DND-41 (cell line): ENCODE results near the gene SYT15B.
"Not testable (repeated sequence)": the region's sequence is repeated elsewhere in the genome, so short reads cannot be mapped to it uniquely, and the experiment has no call there.

ENCODE experiments used
- ATAC-seq: fragments of 200-7000 bp; cut with Tn5 transposase; 3 replicates; pipeline ENCODE4 v1.9.1; 2021; ENCODE audit warnings: low read depth; ENCODE audit not compliant: insufficient read depth
- DNase-seq: peaks from one replicate; pipeline ENCODE4 v3.0.0-alpha.2; 2020
- H2AFZ ChIP-seq: 2 replicates; pipeline ENCODE4 v1.6.0; 2012; ENCODE audit warnings: low read depth, low read length
- H3K27ac ChIP-seq: 2 replicates; pipeline ENCODE4 v1.5.1; 2012; ENCODE audit warnings: low read length, inconsistent platforms
- H3K27me3 ChIP-seq: fragments of 200-600 bp; sonication (generic); 2 replicates; pipeline ENCODE4 v1.6.0; 2012; ENCODE audit warnings: low read length, mild to moderate bottlenecking, inconsistent platforms; ENCODE audit not compliant: insufficient read depth, poor library complexity
- H3K36me3 ChIP-seq: 2 replicates; pipeline ENCODE4 v1.5.1; 2012; ENCODE audit warnings: low read length, inconsistent platforms; ENCODE audit not compliant: insufficient read depth
- H3K4me1 ChIP-seq: 2 replicates; pipeline ENCODE4 v1.5.1; 2012; ENCODE audit warnings: mild to moderate bottlenecking, low read length; ENCODE audit not compliant: insufficient read depth
- H3K4me2 ChIP-seq: 2 replicates; pipeline ENCODE4 v1.6.0; 2012; ENCODE audit warnings: mild to moderate bottlenecking, moderate library complexity, low read length, inconsistent platforms; ENCODE audit not compliant: insufficient read depth
- H3K4me3 ChIP-seq, 2 experiments: fragments of 200-600 bp in 1 of 2; shearing (Covaris generic) in 1 of 2; 2 replicates each; pipeline ENCODE4 v1.5.1; 2012 to 2016; ENCODE audit warnings: inconsistent platforms in 2 of 2, low read length in 2 of 2, mild to moderate bottlenecking in 2 of 2, low read depth in 1 of 2, moderate library complexity in 1 of 2
- H3K79me2 ChIP-seq: 2 replicates; pipeline ENCODE4 v1.6.0; 2012; ENCODE audit warnings: low read length, inconsistent platforms; ENCODE audit not compliant: insufficient read depth
- H3K9ac ChIP-seq: 2 replicates; pipeline ENCODE4 v1.6.0; 2012; ENCODE audit warnings: low read depth, mild to moderate bottlenecking, inconsistent platforms, low read length, moderate library complexity
- H3K9me3 ChIP-seq: 2 replicates; pipeline ENCODE4 v1.5.1; 2012; ENCODE audit warnings: low read length, moderate library complexity, mild to moderate bottlenecking, inconsistent platforms; ENCODE audit not compliant: insufficient read depth, severe bottlenecking
- H4K20me1 ChIP-seq: 2 replicates; pipeline ENCODE4 v1.6.0; 2012; ENCODE audit warnings: low read length; ENCODE audit not compliant: insufficient read depth

SYT15B gene

DNA sequence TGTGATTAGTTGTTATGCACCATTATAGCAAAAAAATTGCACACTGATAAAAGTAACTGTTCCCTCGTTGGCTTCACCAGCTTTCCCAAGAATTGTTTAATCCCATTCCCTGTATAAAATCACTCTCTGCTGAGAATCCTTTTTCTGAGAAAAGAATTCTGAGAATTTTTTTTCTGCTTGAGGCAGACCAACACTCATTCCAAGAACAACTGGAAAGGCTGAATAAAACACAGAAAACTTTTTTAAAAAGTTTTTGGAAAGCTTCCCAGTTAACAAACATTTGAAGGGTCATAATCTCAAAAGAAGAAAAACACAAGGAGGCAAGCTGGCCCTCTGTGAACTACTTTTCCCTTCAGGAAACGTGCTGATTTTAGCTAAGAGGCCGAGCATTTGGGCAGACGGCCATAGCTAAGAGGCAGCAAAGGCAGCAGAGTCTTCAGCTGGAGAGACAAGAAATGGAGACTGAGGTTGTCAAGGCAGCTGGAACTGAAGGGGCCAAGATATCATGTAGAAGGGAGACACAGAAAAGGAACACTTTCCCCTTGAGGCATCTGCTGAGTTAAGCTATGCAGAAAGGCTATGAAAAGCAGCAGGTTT is 16.5 kb downstream of the SYT15B start:
- not testable (repeated sequence) for DNase-seq, H2AFZ ChIP-seq

DNA sequence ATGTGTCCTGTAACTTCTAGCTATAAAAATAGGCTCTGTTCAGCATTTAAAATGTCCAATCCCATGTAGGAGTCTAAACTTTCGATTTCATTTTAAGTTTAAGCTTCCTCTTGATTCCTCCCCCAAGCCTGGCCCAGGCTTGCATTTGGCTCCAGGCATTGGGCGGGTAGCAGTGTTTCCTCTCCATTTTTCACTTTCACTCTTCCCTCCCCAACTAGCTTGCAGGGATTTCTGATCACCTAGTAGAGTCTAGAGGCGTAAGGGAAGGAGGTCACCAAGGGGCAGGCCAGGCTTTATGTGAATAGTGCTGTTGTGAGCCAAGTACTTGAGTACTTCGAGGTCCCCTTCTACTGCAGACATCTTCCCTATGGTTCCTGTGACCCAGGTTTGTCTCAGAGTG is 18.5 kb downstream of the SYT15B start:
- not testable (repeated sequence) for H3K4me3 ChIP-seq, H3K4me1 ChIP-seq, ATAC-seq, H3K4me2 ChIP-seq, H3K27ac ChIP-seq, H3K36me3 ChIP-seq, H3K27me3 ChIP-seq, H3K9ac ChIP-seq, H4K20me1 ChIP-seq, H3K79me2 ChIP-seq, DNase-seq, H3K9me3 ChIP-seq, H2AFZ ChIP-seq

More for the DNA sequence above, 16.5 kb downstream of the SYT15B start:
- H3K4me1 ChIP-seq, H3K27ac ChIP-seq, H3K9me3 ChIP-seq, H3K36me3 ChIP-seq, H3K9ac ChIP-seq, ATAC-seq, H3K79me2 ChIP-seq, H4K20me1 ChIP-seq, H3K4me2 ChIP-seq, H3K4me3 ChIP-seq, H3K27me3 ChIP-seq: not testable (repeated sequence)

DNA sequence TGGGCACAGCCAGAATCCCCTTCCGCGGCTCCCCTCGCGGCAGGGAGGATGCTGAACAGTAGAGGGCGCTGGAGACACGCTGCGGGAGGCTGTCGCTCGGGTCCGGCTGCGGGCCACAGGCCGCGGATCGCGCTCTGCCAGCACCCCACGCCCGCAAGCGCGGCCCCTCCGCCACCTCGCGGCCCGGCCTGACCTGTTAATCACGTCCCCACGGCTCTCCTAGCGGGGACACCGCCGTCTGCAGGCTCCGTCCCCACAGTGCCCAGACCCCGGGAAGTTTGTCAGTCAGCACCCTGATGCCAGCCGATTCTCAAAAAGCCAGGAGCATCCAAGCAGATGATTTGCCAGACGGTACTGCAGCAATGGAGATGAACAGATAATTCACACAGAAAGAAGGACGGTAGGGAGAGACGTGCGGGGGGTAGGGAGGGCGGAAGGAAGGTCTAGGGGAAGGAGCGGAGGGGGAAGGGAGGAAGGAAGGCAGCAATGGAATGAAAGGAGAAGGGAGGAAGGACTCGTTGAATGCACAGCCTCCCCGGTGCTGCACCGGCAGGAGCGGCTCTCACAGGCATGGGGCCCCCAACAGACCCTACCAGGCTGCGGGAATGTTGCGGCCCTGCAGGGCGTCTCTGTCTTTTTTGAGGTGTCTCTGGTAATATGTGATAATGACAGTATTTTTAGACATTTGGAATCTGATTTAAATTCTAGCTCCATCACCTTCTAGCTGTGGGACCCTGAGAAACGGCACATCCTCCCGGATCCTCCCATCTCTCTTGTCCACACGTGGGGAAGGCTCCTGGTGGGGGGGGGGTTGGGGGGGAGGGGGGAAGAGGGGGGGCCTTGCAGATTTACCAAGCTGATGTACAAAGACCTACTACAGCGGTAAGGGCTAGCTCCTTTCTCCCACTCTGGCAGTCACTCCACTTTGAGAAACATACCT is 19.5 kb downstream of the SYT15B start:
- not testable (repeated sequence) for H3K9ac ChIP-seq, H3K4me1 ChIP-seq, H3K4me2 ChIP-seq, DNase-seq, H2AFZ ChIP-seq, H3K9me3 ChIP-seq, H3K27me3 ChIP-seq, H3K36me3 ChIP-seq, H4K20me1 ChIP-seq, H3K79me2 ChIP-seq, H3K4me3 ChIP-seq, H3K27ac ChIP-seq
- ATAC-seq = peak; percentile 85

DNA sequence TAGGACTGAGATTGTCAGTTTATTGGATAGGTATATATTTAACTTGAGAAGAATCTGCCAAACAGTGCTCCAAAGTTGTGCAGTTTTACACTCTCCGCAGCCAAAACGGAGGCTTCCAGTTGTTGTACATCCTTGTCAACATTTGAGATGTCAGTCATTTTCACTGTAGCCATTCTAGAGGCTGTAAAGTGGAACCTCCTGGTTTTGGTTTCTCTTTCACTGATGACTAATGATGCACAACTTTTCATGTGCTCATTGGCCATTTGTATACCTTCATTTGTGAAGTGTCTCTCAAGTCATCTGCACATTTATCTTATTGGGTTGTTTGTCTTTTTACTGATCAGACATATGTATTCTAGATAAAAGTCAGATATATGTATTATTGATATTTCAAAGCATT is 22.5 kb downstream of the SYT15B start:
- not testable (repeated sequence) for H3K79me2 ChIP-seq, H3K4me2 ChIP-seq, H2AFZ ChIP-seq, H3K9ac ChIP-seq, H3K9me3 ChIP-seq, H3K4me3 ChIP-seq, DNase-seq, H3K27me3 ChIP-seq, H3K36me3 ChIP-seq, H4K20me1 ChIP-seq, H3K4me1 ChIP-seq, H3K27ac ChIP-seq
- ATAC-seq = peak; percentile 68

DNA sequence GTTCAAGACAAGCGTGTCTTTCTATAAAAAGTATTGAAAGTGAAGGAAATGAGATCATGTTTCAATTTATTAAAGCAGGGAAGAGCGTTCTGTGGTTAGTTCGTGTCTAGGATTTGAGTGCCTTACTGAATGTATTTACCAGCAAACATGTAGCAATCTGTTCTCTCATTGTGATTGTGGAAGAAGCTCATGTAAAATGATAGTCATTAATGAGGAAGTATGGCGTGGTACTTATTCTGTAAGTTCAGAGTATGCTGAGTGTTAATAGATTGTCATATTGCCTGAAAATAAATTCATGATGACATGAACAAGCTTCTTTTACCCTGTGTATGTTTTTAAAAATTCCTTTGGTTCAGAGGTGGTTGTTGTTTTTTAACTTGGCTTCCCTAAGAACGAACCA is 32.5 kb downstream of the SYT15B start:
- not testable (repeated sequence) for H3K27me3 ChIP-seq, H2AFZ ChIP-seq, DNase-seq, H3K27ac ChIP-seq, H3K4me2 ChIP-seq, ATAC-seq, H3K79me2 ChIP-seq, H3K4me1 ChIP-seq, H3K4me3 ChIP-seq, H3K9me3 ChIP-seq, H3K9ac ChIP-seq, H4K20me1 ChIP-seq, H3K36me3 ChIP-seq

DNA sequence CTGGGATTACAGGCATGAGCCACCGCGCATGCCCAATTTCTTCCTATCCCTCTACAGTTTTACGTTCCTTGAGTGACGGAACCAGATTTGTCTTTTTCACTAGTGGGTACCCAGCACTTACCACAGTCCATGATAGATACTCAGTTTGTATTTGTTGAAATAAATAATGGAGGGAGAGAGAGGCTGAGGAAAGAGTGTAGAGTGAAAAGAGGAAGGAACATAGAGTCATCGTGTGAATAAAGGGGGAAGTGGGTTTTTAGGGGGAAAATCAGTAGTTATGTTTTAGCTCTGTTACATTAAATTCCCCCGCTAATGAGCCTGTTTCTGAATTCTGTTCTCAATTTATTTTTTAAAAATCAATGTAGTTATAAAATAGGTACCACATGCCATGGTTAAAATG is 37.7 kb downstream of the SYT15B start:
- not testable (repeated sequence) for H4K20me1 ChIP-seq, H3K4me1 ChIP-seq, H3K4me2 ChIP-seq, DNase-seq, H3K9me3 ChIP-seq, H3K36me3 ChIP-seq, H3K79me2 ChIP-seq, H3K4me3 ChIP-seq, H3K27me3 ChIP-seq, ATAC-seq, H3K27ac ChIP-seq, H3K9ac ChIP-seq, H2AFZ ChIP-seq

DNA sequence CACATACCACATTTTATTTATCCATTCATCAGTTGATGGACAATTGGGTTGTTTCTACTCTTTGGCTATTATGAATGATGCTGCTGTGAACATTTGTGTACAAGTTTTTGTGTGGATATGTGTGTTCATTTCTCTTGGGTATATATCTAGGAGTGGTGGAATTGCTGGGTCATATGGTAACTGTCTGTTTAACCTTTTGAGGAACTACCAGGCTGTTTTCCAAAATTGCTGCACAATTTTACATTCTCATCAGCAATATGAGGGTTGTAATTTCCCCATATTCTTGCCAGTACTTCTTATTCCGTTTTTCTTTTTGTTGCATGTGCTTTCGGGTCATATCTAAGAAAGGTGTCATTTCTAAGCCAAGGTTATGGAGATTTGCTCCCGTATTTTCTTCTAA is 38.3 kb downstream of the SYT15B start:
- not testable (repeated sequence) for H3K9ac ChIP-seq, H3K27ac ChIP-seq, H2AFZ ChIP-seq, H3K27me3 ChIP-seq, H3K4me1 ChIP-seq, H3K4me3 ChIP-seq, H3K79me2 ChIP-seq, DNase-seq, H4K20me1 ChIP-seq, H3K9me3 ChIP-seq, H3K36me3 ChIP-seq, ATAC-seq, H3K4me2 ChIP-seq

DNA sequence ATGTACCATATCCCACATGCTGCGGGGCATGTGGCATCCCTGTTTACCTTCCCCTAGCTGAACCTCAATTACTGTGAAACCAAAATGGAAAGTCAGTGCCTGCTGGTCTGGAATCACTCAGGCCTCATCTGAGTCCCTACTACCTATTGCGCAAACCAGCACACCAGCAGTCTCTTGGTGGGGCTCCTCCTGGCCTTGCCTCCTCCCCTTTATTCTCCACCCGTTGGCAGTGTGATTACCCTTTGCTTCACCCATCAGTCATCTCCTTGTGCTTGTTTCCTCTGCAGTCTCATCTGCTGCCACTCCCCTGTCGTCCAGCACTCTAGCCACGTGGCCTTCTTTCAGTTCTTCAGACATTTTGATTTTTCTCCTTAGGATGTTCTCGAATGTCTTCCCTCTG is 39.3 kb downstream of the SYT15B start:
- H3K4me2 ChIP-seq = not testable (repeated sequence)

More for the DNA sequence above, 39.3 kb downstream of the SYT15B start:
- H2AFZ ChIP-seq, H3K9me3 ChIP-seq, H3K9ac ChIP-seq, DNase-seq, H4K20me1 ChIP-seq, H3K27ac ChIP-seq, H3K27me3 ChIP-seq, H3K36me3 ChIP-seq, H3K4me1 ChIP-seq, H3K4me3 ChIP-seq, H3K79me2 ChIP-seq, ATAC-seq: not testable (repeated sequence)
